Caco-2 (cell line): Measurements from ENCODE around the gene PCCB. TPM values are rescaled to one million over a fixed set of nuclear protein-coding genes. Genes with fewer than 3 reads are reported as not detected.

ENCODE experiments used
- BruUV-seq: library from RNA; stranded (reverse); fragments of 400-500 nt; replicated peaks from 2 replicates; lab custom pipeline; 2021; lab: Mats Ljungman, UMichigan
- CTCF ChIA-PET: fragments of 300-600 bp; sonication (Branson Sonifier 250); formaldehyde crosslinking; loops from one replicate; lab custom pipeline; 2022; ENCODE audit warnings: antibody characterized with exemption; lab: Charles Lee
- POLR2A ChIA-PET: fragments of 300-600 bp; sonication (Branson Sonifier 250); formaldehyde crosslinking; loops from one replicate; lab custom pipeline; 2022; ENCODE audit warnings: antibody characterized with exemption; lab: Charles Lee
- DNase-seq, 2 experiments: peaks; one replicate each; pipeline versions ENCODE4 v3.0.0 to v3.0.0-alpha.2; 2020 to 2022
- H3K27me3 ChIP-seq: replicated peaks from 2 replicates; pipeline ENCODE4 v1.6.0; 2011; ENCODE audit warnings: low read length; ENCODE audit not compliant: control insufficient read depth, insufficient read depth
- H3K36me3 ChIP-seq: 2 replicates; pipeline ENCODE4 v1.5.1; 2011; ENCODE audit warnings: low read length; ENCODE audit not compliant: control insufficient read depth, insufficient read depth
- H3K4me1 ChIP-seq: fragments of 250-450 bp; sonication (Bioruptor Pico); 2 replicates; pipeline ENCODE4 v1.5.1; 2020; ENCODE audit warnings: mild to moderate bottlenecking
- H3K4me3 ChIP-seq: 2 replicates; pipeline ENCODE4 v1.5.1; 2011; ENCODE audit warnings: low read depth, mild to moderate bottlenecking, control low read depth, low read length
- H3K9me3 ChIP-seq: fragments of 250-450 bp; sonication (Bioruptor Pico); 2 replicates; pipeline ENCODE4 v1.5.1; 2020; ENCODE audit warnings: mild to moderate bottlenecking, moderate library complexity
- H3K27ac Mint-ChIP-seq: one replicate; pipeline ENCODE4 v1.8.0; 2022; ENCODE audit warnings: mixed read lengths; ENCODE audit not compliant: unreplicated experiment
- H3K27me3 Mint-ChIP-seq: one replicate; pipeline ENCODE4 v1.8.0; 2022; ENCODE audit warnings: mixed read lengths; ENCODE audit not compliant: insufficient read depth, unreplicated experiment
- H3K36me3 Mint-ChIP-seq: one replicate; pipeline ENCODE4 v1.8.0; 2022; ENCODE audit warnings: mild to moderate bottlenecking, mixed read lengths; ENCODE audit not compliant: insufficient read depth, unreplicated experiment
- H3K4me1 Mint-ChIP-seq: one replicate; pipeline ENCODE4 v1.8.0; 2022; ENCODE audit warnings: low read depth, mixed read lengths; ENCODE audit not compliant: unreplicated experiment
- H3K4me3 Mint-ChIP-seq: one replicate; pipeline ENCODE4 v1.8.0; 2022; ENCODE audit warnings: mild to moderate bottlenecking, moderate library complexity, mixed read lengths; ENCODE audit not compliant: unreplicated experiment
- H3K9me3 Mint-ChIP-seq: one replicate; pipeline ENCODE4 v1.8.0; 2022; ENCODE audit warnings: mixed read lengths; ENCODE audit not compliant: unreplicated experiment
- intact Hi-C: fragments of 100-400 bp; cut with micrococcal nuclease; formaldehyde crosslinking; loops from one replicate; pipeline ENCODE4 v1.10.0; 2022; ENCODE audit not compliant: unreplicated experiment
- total RNA-seq: library from RNA; stranded (reverse); gene quantifications from 2 replicates; pipeline ENCODE4 v1.2.3, GENCODE V29; 2022
- TF ChIP-seq, protein P1 (sequence below), 2 experiments: fragments of 200-600 bp in 1 of 2; IDR thresholded peaks; 1 replicate in 1 of 2; 2 replicates in 1 of 2; pipeline versions ENCODE4 v1.5.1 to v1.8.0; 2011 to 2022; ENCODE audit warnings: antibody characterized with exemption in 1 of 2, control low read depth in 1 of 2, inconsistent platforms in 1 of 2, low read depth in 1 of 2, low read length in 1 of 2, mild to moderate bottlenecking in 1 of 2, moderate library complexity in 1 of 2; ENCODE audit not compliant: insufficient read depth in 1 of 2, severe bottlenecking in 1 of 2, unreplicated experiment in 1 of 2

Gene PCCB
- total RNA-seq, 1 experiment from 2014 or later: 45.5 TPM

DNA sequence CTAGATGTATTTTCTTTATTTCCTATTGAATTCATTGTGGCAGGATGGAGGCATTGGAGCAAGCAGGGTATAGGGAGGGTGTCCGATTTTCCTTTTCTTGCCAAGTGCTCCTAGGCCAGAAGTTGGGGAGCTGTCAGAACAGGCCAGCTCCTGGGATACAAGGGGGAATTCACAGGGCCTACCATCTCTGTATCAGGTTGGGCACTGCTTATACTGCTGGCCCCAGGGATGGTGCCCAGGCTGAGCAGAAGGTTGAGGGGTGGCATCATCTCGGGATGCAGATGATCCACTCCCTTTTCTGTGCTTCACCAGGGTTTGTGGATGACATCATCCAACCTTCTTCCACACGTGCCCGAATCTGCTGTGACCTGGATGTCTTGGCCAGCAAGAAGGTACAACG lies 79.5 kb downstream of the PCCB start:
- intact Hi-C loops: no loop called here
- no peak overlapping the region for H3K4me3 ChIP-seq
- Mint-ChIP-seq H3K9me3 (no peaks in the 10 kb centered on the region), H3K27me3 (no peaks in the 10 kb centered on the region), H3K36me3 (peaks cover 25% of the 10 kb centered on the region), H3K4me1 (no peaks in the 10 kb centered on the region), H3K27ac (no peak overlapping the region), H3K4me3 (no peak overlapping the region)
- BruUV-seq: no TSS peak
- ChIA-PET POLR2A (no interaction called here), CTCF (no interaction called here)
- H3K9me3 ChIP-seq: no peaks in the 10 kb centered on the region
- no peaks in the 10 kb centered on the region for H3K27me3 ChIP-seq
- TF ChIP-seq, protein P1, sequence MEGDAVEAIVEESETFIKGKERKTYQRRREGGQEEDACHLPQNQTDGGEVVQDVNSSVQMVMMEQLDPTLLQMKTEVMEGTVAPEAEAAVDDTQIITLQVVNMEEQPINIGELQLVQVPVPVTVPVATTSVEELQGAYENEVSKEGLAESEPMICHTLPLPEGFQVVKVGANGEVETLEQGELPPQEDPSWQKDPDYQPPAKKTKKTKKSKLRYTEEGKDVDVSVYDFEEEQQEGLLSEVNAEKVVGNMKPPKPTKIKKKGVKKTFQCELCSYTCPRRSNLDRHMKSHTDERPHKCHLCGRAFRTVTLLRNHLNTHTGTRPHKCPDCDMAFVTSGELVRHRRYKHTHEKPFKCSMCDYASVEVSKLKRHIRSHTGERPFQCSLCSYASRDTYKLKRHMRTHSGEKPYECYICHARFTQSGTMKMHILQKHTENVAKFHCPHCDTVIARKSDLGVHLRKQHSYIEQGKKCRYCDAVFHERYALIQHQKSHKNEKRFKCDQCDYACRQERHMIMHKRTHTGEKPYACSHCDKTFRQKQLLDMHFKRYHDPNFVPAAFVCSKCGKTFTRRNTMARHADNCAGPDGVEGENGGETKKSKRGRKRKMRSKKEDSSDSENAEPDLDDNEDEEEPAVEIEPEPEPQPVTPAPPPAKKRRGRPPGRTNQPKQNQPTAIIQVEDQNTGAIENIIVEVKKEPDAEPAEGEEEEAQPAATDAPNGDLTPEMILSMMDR (IDR thresholded peaks at IDR 0.05; ENCODE audit: insufficient read depth in 1 of 2, low read depth in 1 of 2, low read length in 1 of 2, severe bottlenecking in 1 of 2, unreplicated experiment in 1 of 2): no peak
- H3K36me3 ChIP-seq: peaks cover 2% of the 10 kb centered on the region
- no peak for DNase-seq
- H3K4me1 ChIP-seq: no peaks in the 10 kb centered on the region

DNA sequence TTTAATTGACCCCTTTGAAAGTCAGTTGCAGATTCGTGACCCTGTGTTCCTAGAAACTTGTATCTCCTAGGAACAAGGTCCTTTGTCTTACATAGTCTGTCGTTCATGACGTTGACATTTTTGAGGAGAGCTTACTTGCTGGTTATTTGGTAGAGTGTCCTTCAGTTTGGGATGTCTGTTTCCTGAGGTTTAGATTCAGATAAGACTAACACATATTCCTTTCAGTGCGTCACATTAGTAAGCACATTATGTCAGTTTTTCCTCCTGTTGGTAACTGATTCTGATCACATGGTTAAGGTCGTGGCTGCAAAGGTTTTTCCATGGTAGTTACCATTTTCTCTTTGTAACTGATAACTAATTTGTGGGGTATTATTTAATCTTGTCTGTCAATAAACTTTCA lies 80.8 kb downstream of the PCCB start:
- H3K36me3 ChIP-seq: peaks cover 2% of the 10 kb centered on the region
- no peaks in the 10 kb centered on the region for H3K9me3 Mint-ChIP-seq
- TF ChIP-seq, protein P1 (IDR thresholded peaks at IDR 0.05; ENCODE audit: insufficient read depth in 1 of 2, low read depth in 1 of 2, low read length in 1 of 2, severe bottlenecking in 1 of 2, unreplicated experiment in 1 of 2): no peak
- H3K27me3 ChIP-seq: no peaks in the 10 kb centered on the region
- H3K4me3 Mint-ChIP-seq: no peak overlapping the region
- no TSS peak for BruUV-seq
- H3K4me3 ChIP-seq: no peak overlapping the region
- no peaks in the 10 kb centered on the region for H3K9me3 ChIP-seq
- peaks cover 28% of the 10 kb centered on the region for H3K36me3 Mint-ChIP-seq
- H3K4me1 ChIP-seq: no peaks in the 10 kb centered on the region
- H3K27me3 Mint-ChIP-seq: no peaks in the 10 kb centered on the region
- DNase-seq: no peak
- CTCF ChIA-PET: no interaction called here
- POLR2A ChIA-PET: no interaction called here
- intact Hi-C loops: no loop called here
- no peak overlapping the region for H3K27ac Mint-ChIP-seq
- H3K4me1 Mint-ChIP-seq: no peaks in the 10 kb centered on the region

DNA sequence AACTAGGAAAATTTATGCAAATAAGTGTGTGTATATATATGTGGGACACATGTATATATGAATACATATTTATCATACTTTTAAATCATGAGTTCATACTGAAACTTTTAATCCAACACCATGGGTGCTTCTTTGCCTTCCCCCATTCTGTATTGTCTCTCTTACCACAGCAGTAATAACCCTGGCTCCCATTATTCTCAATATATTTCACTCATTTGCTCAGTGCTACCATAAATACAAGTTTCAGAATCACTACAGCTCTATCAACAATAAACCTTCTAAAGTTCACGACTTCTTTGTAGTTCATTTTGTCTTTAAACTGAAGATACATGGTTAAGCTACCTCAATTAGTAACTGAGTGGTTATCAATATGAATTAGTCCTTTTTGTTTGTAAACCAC lies 82.2 kb downstream of the PCCB start:
- no TSS peak for BruUV-seq
- H3K4me3 ChIP-seq: no peak overlapping the region
- H3K36me3 Mint-ChIP-seq: peaks cover 38% of the 10 kb centered on the region
- no peaks in the 10 kb centered on the region for H3K9me3 Mint-ChIP-seq
- no peak for DNase-seq
- no peaks in the 10 kb centered on the region; the same call in 1 of the 2 replicates for H3K36me3 ChIP-seq
- no peaks in the 10 kb centered on the region for H3K4me1 ChIP-seq
- H3K27me3 ChIP-seq: no peaks in the 10 kb centered on the region
- POLR2A ChIA-PET: no interaction called here
- no peaks in the 10 kb centered on the region for H3K4me1 Mint-ChIP-seq
- no peak overlapping the region for H3K27ac Mint-ChIP-seq
- no peaks in the 10 kb centered on the region for H3K9me3 ChIP-seq
- TF ChIP-seq, protein P1 (IDR thresholded peaks at IDR 0.05; ENCODE audit: insufficient read depth in 1 of 2, low read depth in 1 of 2, low read length in 1 of 2, severe bottlenecking in 1 of 2, unreplicated experiment in 1 of 2): no peak
- intact Hi-C loops: no loop called here
- H3K27me3 Mint-ChIP-seq: no peaks in the 10 kb centered on the region
- CTCF ChIA-PET: no interaction called here
- H3K4me3 Mint-ChIP-seq: no peak overlapping the region
